ENCODE measurements around the gene RAD51.

DNA sequence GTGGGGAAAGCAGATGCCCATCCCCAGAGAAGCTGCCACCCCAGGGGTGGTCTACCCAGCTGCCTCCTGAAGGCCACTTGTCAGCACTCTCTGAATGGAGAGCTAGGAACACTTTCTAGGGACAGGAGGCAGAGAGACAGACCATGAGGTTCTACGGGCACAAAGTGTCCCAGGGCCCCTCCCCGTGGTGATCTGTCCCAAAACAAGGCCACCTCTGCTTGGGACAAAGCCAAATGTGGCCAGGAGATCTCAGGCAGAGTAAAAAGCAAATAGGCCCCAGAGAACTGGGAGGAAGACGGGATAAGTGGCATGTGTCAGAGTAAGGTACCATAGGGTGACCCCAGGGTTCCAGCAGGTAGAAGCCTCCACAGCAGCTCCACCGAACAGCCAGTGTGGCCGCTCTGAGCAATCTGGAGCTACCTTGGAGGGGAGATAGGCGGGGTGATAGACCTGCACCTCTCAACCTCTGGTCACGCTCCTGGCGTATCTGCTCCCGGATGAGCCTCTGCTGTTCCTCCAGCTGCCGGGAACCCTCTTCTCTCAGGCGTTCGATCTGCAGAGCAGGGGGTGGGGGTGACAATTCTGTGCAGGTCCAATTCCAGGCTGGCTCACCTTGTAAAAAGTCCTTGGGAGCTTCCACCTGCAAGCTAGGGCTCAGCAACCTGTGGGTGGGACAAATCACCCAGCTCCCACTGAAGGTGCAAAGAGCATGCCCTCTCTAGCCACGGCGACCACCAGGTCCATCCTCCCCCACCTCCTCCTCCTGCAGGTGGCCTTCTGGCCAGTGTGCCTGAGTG, 81.0 kb downstream of the RAD51 start:
- TF ChIP-seq POLR2A (IDR thresholded peaks at IDR 0.05): no peak
- TF ChIP-seq, protein P1, sequence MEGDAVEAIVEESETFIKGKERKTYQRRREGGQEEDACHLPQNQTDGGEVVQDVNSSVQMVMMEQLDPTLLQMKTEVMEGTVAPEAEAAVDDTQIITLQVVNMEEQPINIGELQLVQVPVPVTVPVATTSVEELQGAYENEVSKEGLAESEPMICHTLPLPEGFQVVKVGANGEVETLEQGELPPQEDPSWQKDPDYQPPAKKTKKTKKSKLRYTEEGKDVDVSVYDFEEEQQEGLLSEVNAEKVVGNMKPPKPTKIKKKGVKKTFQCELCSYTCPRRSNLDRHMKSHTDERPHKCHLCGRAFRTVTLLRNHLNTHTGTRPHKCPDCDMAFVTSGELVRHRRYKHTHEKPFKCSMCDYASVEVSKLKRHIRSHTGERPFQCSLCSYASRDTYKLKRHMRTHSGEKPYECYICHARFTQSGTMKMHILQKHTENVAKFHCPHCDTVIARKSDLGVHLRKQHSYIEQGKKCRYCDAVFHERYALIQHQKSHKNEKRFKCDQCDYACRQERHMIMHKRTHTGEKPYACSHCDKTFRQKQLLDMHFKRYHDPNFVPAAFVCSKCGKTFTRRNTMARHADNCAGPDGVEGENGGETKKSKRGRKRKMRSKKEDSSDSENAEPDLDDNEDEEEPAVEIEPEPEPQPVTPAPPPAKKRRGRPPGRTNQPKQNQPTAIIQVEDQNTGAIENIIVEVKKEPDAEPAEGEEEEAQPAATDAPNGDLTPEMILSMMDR (IDR thresholded peaks at IDR 0.05): no peak
